Measurements from ENCODE around the gene PRAME. TPM values are rescaled to one million over a fixed set of nuclear protein-coding genes. Genes with fewer than 3 reads are reported as not detected.
A peak's percentile ranks its signal among the peaks of the same experiment; 100 is the strongest.

PRAME gene
- total RNA-seq, 4 donors from 2014 or later = not detected

DNA sequence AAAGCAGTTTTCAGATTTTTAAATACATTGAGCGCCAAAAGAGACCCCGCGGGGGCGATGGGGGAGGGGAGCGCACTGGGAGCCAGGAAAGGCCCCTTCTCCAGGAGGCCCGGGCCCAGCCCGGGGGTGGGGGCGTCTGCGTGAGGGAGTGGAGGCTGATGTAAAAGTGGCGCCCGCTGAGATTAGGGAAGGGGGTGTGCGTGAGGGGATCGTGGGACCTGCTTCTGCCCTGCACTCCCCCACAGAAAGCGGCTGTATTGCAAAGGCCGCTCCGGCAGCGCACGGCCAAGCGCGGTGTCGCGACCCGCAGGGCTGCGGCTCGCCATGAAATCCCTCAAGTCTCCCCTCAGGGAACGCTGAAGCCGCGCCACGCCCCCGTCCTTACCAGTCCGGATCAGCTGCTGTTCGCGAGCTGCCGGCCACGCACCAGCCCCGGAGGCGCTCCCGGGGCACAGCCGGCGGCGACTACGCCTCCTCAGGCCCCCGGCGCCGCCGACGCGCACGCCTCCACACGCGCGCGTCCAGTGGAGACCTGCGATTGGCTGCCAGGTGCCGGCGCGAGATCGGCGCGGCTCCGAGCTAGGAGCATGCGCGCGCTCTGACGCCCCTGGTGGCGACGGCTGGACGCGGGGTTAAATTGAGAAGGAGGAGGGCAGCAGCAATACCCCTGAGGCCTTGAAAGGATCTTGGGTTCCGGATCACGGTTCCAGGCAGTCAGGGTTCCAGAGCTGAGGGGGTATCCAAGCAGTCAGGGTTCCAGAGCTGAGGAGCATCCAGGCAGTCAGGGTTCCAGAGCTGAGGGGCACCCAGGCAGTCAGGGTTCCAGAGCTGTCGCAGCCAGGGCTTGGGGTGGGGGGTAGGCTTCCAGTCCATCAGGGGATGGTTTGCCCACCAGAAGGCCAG is 50.5 kb downstream of the PRAME start, which contains the start of gene ZNF280B:
TSS of gene ZNF280B (minus strand) at position 469 of the 903 bp plus-strand sequence. CDS start 19,344 bp downstream, outside the sequence.
- 3 to 4% methylated on average over 50 to 58 of the region's 72 CpGs for WGBS, 2 donors
- no peak for DNase-seq (ENCODE audit: low spot score in 2 of 2)
- Histone ChIP-seq H3K27me3 (no peaks in the 10 kb centered on the region), H3K4me1 (peaks cover 0 to 9% (median 0%) of the 10 kb centered on the region in 4 donors), H3K27ac (no peak within 1 kb of the TSS), H3K36me3 (no peaks in the 10 kb centered on the region), H3K4me3 (peak within 1 kb of the TSS; percentile 12 to 50 (median 33)), H3K9me3 (peaks cover 0 to 29% (median 4%) of the 10 kb centered on the region in 4 donors)
- TF ChIP-seq POLR2A (IDR thresholded peaks at IDR 0.05) = peak in 1 of 2 donors; percentile 7
- TF ChIP-seq EP300 (IDR thresholded peaks at IDR 0.05) = no peak
- TF ChIP-seq, protein P1, sequence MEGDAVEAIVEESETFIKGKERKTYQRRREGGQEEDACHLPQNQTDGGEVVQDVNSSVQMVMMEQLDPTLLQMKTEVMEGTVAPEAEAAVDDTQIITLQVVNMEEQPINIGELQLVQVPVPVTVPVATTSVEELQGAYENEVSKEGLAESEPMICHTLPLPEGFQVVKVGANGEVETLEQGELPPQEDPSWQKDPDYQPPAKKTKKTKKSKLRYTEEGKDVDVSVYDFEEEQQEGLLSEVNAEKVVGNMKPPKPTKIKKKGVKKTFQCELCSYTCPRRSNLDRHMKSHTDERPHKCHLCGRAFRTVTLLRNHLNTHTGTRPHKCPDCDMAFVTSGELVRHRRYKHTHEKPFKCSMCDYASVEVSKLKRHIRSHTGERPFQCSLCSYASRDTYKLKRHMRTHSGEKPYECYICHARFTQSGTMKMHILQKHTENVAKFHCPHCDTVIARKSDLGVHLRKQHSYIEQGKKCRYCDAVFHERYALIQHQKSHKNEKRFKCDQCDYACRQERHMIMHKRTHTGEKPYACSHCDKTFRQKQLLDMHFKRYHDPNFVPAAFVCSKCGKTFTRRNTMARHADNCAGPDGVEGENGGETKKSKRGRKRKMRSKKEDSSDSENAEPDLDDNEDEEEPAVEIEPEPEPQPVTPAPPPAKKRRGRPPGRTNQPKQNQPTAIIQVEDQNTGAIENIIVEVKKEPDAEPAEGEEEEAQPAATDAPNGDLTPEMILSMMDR (IDR thresholded peaks at IDR 0.05) = peak in 4 of 5 experiments; percentile 11 to 41 (median 22)

DNA sequence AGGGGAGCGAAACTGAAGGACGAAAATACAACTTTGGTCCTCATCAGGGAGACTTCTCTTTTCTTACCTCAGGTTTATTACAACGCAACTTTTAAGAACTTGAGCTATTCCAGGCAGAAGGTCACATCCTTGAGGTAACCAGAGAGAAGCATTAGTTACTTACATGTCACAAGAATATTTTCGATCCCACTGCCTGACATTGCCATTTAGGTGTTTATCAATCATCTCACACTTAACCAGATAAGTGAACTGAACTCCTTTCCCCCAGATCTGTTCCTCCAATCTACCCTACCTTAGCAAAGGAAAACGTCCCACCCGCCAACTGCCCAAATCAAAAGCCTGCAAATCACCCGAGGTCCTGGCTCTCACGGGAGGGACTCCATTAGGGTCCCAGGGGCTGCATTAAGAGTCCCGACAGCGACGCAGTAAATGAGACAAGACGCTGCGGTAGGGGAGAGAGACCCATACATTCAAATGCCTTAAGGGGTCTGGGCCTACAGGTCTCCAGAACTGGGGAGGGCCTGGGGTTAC is 51.3 kb downstream of the PRAME start:
- H3K36me3 ChIP-seq = no peaks in the 10 kb centered on the region
- no peak for DNase-seq (ENCODE audit: low spot score in 2 of 2)
- H3K9me3 ChIP-seq = peaks cover 0 to 29% (median 4%) of the 10 kb centered on the region in 4 donors
- TF ChIP-seq POLR2A (IDR thresholded peaks at IDR 0.05) = no peak
- TF ChIP-seq, protein P1 (IDR thresholded peaks at IDR 0.05) = no peak
- no peak for TF ChIP-seq EP300 (IDR thresholded peaks at IDR 0.05)
- 35 to 39% methylated on average over 13 of the region's 13 CpGs for WGBS, 2 donors
- peaks cover 0 to 9% (median 0%) of the 10 kb centered on the region in 4 donors for H3K4me1 ChIP-seq
- peak overlapping the region in 3 of 4 donors; percentile 20 to 50 (median 46) for H3K4me3 ChIP-seq
- H3K27ac ChIP-seq = no peak overlapping the region
- H3K27me3 ChIP-seq = no peaks in the 10 kb centered on the region

DNA sequence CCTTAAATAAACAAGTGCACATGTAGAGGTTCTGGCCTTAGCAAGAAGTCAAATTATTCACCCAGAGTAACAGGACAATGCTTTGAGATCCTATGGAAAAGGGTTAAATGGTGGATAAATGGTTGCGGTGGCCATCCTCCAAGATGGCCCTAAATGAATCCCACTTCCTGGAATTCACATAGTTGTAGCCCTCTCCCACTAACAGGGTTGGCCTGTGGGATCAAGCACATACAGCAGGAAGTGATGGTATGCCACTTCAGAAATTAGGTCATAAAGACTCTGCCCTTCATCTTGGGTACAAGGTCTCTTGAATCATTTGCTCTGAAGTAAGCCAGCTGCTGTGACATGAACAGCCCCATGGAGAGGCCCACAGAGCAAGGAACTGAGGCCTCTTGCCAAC is 52.3 kb downstream of the PRAME start:
- H3K36me3 ChIP-seq = no peaks in the 10 kb centered on the region
- no peak for DNase-seq (ENCODE audit: low spot score in 2 of 2)
- 88 to 96% methylated on average over 1 of the region's 1 CpG for WGBS, 2 donors
- peaks cover 0 to 9% (median 0%) of the 10 kb centered on the region in 4 donors for H3K4me1 ChIP-seq
- H3K9me3 ChIP-seq = peaks cover 0 to 29% (median 4%) of the 10 kb centered on the region in 4 donors
- H3K27me3 ChIP-seq = no peaks in the 10 kb centered on the region
- TF ChIP-seq EP300 (IDR thresholded peaks at IDR 0.05) (no peak), POLR2A (IDR thresholded peaks at IDR 0.05) (no peak)
- TF ChIP-seq, protein P1 (IDR thresholded peaks at IDR 0.05) = no peak
- H3K27ac ChIP-seq = no peak overlapping the region
- no peak overlapping the region for H3K4me3 ChIP-seq

DNA sequence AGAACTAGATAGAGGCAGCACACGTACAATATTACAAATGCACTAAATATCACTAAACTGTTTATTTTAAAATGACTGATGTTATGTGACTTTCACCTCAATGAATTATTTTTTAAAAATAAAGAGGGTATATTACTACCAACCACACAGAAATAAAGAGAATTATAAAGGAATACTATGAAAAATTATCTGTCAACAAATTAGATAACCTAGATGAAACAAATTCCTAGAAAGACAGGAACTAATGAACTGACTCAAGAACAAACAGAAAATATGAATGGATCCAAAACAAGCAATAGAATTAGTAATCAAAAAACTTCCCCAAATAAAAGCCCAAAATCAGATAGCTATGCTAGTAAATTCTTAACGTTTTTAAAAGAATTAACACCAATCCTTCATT is 60.8 kb downstream of the PRAME start:
- Histone ChIP-seq H3K27ac (no peak overlapping the region), H3K9me3 (no peaks in the 10 kb centered on the region), H3K4me1 (no peaks in the 10 kb centered on the region), H3K4me3 (no peak overlapping the region), H3K27me3 (no peaks in the 10 kb centered on the region), H3K36me3 (no peaks in the 10 kb centered on the region)
- TF ChIP-seq, protein P1 (IDR thresholded peaks at IDR 0.05) = no peak
- TF ChIP-seq EP300 (IDR thresholded peaks at IDR 0.05) (no peak), POLR2A (IDR thresholded peaks at IDR 0.05) (no peak)
- 75 to 82% methylated on average over 2 of the region's 2 CpGs for WGBS, 2 donors
- DNase-seq (ENCODE audit: low spot score in 2 of 2) = no peak

Small RNA genes lying within 50 kb of the gene (small RNA-seq; reads per million reads assigned to genes)
- not detected for gene IGLV2-34

Other genes starting within 250 kb of the PRAME start
- under 1 TPM in 3 of 4 donors, not detected in 1; under 0.01 to 0.44 (median 0.30) TPM for gene ZNF280B, start 50.5 kb downstream of the PRAME start, total RNA-seq
- gene ZNF280A, start 39.0 kb downstream of the PRAME start, total RNA-seq = under 1 TPM in 2 of 4 donors, not detected in 2; 0.21 to 0.59 TPM
- gene GGTLC2, start 85.3 kb upstream of the PRAME start, total RNA-seq = not detected